GM19324 (cell line): ENCODE results near the gene PIMREG.

ENCODE experiments used
- ATAC-seq: cut with Tn5 transposase; IDR thresholded peaks from one replicate; pipeline ENCODE4 v1.9.1; 2021; ENCODE audit warnings: mild to moderate bottlenecking, moderate library complexity; ENCODE audit not compliant: unreplicated experiment, low FRiP score

Gene PIMREG

DNA sequence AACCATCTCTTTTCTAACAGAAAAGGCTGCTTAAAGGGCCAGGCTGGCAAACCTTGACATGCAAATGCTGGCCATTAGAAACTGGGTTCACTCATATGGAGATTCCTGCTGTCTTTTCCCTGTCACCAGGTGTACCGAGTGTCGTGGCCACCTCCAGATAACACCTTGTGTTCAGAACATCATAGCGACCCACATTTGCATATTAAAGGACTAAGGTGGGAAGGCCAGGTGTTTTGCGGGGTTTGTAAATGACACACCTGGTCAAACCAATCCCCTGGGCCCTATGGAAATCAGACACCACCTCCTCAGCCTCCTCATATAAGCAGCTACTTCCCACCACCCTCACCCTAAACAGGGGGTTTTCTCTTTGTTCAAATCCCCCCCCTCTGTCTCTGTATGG, 6.8 kb upstream of the PIMREG start:
- no peak for ATAC-seq

DNA sequence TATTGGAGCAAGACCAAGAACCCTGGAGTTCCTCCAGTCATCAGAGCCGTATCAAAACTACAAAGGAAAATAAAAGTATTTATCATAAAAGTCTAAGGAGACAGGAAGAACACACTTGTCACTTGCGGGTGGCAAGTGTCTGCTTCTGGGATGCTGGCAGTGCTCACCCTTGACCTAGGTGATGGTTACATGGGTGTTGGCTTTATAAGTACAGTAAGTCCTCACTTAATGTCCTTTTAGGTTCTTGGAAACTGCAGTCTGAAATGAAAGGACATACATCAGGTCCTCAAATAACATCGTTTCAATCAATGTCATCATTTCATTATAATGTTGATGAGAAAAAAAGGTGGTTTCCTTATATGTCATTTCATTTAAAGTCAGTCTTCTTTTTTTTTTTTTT, 6.3 kb upstream of the PIMREG start:
- no peak for ATAC-seq

DNA sequence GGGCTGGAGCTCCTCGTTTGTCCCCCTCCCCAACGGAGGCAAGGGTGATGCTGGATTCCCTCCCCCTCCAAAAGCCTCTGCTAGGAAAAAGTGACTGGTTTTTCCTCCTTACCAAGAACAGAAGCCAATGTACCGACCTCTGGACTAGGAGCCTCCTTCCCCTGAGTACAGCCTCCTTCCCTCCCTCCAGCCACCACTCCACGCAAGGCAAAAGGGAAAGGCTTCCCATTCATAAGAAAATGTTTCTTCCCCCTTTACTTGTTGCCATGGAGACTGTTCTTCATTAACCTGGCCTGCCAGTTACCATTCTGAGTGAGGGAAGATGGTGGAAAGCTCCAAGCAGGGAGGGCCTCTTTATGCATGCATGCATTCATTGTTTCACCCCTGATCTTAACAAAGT, 4.3 kb upstream of the PIMREG start:
- ATAC-seq: no peak

DNA sequence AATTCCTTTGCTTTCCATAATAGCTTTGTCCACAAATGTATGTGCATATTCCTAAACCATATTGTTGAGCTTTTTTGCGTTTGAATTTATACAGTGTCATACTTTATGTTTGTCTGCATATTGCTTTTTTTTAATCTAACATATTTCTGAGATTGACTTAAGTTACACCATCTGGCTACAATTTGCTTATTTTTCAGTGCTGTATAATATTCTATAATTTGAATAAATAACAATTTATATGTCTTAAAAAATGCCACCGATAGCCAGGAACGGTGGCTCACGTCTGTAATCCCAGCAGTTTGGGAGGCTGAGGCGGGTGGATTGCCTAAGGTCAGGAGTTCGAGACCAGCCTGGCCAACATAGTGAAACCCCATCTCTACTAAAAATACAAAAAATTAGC, 1.5 kb upstream of the PIMREG start:
- no peak for ATAC-seq

DNA sequence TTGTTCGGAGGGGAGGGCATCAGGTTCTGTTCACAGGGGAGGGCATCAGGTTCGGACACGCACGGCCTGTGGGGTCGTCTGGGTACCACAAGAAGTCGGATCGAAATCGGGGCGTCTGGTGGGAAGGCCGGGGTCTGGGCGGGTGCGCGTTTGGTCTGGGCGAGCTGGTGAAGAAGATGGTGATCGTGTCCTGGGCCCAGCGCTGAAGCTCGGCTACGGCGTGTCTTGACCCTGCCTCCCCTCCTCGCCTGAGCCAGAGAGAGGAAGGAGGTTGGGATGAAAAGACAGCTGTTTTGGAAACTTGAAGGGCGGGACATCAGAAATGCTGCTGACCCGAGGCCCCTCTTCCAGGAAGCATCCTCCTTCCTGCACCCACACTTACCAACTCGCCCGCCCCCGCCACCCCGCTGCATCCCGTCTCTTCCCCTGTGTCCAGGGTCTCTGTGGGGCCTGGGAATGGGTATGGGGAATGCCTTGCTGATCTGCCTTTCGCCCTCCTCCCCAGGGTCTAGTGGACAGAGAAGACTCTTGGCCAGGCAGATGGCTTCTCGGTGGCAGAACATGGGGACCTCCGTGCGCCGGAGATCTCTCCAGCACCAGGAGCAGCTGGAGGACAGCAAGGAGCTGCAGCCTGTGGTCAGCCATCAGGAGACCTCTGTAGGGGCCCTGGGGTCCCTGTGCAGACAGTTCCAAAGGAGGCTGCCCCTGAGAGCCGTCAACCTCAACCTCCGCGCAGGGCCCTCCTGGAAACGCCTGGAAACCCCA, 498 bp downstream of the PIMREG start:
- ATAC-seq: no peak

DNA sequence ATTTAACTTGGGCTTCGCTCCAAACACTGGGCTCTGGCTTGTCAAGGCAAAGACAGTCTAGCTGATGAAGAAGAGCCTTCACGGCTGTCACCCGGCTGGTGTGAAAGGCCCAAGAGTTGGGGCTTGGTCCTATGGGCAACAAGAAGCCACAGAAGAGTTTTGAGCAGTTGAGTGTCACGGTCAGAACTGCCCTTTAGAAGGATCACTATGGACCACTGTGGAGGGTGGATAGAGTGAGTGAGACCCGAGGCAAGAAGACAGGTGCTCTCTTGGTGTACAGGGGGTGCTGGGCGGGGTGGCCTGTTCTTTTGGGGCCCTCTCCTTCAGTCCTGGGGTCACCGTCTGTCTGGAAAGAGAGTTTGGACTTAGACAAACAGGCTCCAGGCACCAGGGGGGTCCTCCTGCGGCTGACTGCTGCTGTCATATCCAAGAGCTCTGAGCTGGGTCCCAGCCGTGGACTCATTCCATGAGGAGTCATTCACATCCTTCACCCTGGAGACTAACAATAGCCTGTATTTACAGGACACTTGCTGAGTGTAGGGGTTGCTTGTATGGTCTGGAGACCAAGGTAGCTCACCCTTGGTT, 2.4 kb downstream of the PIMREG start:
- no peak for ATAC-seq

DNA sequence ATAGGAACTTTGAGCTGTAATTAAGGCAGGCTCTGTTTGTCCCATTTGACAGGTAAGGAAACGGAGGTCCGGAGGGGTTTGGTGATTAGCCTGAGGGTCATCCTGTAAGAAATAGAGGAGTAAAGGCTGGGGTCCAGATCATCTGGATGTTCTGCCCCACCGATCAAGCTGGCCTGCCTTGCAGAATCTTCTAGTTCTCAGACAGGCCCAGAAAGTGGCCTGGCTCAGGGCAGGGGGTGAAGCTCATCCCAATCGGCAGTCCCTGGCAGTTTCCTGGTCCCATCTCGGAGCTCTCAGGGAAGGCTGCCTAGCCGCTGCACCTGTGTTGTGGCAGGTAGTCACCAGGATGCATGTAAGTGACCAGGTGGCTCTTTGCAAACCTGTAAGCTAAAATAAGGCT, 4.2 kb downstream of the PIMREG start:
- ATAC-seq: no peak

DNA sequence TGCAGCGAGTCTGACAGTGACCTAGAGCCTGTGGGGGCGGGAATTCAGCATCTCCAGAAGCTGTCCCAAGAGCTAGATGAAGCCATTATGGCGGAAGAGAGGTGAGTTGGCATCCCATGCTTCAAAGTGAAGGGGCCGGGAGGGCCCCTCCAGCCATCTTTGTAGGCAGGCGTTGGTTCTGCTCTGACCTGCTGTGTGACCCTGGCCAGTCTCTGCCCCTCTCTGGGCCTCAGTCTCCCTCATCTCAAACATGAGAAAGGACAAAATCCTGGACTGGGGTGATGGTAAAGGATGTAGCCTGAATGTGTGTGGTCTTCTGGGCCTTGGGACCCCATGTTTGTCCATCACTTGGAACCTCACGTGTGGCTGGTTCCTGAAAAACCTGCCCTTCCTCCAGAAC, 5.1 kb downstream of the PIMREG start:
- no peak for ATAC-seq

DNA sequence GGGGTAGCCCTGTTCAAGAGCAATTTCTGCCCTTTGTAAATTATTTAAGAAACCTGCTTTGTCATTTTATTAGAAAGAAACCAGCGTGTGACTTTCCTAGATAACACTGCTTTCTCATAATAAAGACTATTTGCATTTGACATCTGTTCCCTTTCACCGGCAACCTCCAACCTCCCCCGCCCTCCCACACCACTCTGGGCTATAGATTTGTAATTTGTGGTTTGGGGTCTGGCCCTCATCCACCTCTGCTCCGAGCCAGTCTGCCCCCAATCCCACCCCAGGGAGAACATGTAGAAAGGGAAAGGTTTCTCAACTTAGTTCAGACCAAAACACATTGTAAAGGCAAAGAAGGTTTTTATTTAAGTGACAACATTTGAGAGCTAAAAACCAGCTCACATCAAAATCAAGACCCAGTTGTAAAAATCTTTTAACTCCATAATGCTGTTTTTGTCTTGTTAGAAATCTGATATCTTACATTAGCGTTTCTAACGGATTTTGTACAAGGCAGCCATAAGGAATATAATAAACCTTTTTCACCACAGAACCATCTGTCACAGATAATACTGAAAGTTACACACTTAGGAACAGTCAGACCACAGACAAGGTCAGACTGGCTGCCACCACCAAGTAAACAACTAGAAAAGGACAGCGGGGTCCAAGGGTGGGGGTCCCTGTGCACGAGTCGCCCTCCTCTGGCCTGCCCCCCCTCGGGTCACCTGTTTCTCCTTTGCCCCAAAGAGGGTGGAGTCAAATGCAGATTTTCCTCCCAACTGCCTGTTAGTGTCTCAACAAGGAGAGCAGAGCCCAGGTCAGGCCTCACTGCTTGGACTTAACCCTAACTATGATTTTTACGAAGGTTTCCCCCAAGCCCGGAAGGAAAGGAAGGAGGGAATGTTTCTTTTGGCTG, 6.9 kb downstream of the PIMREG start:
- no peak for ATAC-seq

DNA sequence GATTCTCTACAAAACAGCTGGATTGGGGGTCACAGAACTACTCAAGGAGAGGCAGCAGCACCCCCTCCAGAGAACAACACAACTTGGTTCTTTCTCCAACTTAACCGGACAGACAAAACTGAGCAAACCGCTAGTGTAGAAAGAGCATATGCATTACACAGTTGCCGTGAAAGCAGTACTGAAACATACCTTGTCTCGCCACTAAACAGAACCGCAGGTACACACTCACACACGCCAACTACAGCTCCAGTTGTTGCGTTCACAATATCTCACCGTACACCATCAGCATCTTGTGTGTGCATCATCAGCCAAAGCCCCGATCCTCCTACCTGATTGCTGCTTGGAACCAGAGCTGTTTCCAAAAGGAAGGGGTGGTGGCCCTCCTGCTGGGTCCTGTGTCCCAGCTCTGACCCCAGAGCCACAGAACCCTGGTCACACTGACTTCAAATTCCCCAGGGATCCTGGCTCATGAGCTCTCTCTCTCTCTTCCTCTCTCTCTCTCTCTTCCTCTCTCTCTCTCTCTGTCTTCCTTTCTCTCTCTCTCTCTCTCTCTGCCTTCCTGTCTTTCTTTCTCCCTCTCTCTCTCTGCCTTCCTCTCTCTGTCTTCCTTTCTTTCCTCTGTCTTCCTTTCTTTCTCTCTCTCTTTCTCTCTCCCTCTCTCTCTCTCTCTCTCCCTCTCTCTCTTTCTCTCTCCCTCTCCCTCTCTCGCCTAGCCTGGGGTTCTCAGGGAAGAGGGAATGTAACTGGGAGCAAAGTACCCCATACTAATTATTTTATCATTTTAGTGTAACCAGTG, 8.4 kb downstream of the PIMREG start:
- ATAC-seq: no peak

DNA sequence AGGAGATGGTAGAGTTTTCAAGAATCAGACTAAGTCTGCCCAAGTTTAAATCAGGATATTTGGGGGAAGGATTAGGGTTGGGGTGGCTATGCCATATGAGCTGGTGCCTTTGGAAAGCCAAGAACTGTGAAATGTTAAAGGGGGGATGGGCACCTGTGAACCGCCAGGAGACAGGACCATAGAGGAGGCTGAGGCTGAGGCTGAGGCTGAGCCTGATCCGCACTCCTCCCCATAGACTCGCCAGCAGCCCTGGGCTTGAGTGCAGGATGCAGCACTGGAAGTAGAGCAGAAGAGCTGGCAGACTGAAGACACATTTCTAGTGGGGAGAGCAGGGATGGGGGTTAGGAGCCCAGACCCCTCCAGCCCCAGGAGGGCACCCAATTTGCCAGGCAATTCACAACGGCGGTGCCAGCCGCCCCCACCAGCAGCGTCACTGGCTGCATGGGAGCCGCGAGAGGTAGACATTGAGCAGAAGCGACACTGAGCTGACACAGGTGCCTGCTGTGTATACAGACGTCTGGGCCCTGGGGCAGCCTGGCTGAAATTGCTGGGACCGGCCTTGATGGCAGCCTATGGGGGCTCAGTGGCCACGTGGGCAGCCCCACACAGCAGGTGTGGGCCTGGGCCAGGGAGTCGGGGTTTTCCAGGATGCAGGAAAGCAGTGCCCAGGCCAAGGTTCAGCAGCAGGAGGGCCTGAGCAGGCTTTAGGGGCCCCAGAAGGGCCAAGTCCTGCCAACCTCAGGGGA, 9.2 kb downstream of the PIMREG start:
- no peak for ATAC-seq

DNA sequence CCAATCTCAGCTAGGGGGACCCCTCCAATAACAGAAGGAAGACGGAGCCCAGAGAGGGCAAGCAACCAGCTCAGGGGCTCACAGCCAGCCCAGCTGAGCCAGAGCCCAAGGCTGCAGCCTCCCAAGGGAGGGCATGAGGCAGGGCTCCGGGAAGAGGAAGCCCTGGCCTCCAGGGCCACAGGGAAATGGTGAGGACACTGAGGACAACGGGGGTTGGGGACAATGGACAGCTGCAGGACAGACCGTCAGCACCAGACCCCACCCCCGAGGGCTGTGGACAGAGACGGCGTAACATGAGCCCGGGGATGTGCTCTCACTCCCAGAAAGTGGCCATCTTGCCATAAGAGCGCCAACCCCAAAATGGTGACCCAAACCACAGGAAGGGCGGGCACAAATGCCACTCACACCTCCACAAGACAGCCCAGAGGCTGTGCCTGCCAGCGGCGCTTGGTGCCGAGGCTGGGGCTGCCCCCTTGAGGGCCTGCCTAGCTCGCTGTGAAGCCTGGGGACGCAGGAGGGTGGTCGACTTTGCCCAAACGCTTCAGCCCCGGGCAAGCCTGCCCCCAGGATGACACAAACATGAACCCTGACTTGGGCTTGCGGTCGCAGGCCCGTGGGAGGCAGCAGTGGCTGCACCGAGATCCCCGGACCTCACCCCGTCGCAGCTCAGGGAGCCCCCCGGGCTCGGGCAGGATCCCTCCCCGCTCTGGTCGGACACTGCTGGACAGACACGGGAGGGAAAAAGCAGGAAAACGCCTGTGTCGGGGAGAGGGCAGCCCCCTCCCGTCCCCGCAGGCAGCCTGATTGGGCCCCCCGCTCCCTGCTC, 10.5 kb downstream of the PIMREG start:
- no peak for ATAC-seq

DNA sequence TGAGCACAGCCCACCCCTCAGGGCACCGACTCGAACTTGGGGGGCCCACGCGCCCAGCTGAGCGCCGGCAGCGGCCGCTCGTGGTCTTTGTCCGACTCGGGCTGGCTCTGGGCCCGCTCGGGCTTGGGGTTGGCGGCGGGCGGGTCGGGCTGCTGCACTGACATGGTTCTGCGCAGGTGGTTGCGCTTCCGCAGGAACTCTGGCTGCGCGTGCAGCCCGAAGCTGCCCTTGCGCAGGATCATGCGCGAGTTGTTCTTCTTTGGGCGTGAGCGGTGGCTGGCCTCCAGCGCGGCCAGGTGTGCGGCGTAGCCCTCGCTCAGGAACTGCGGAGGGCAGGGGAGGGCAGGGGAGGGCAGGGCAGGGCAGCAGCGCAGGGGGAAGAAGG, 11.1 kb downstream of the PIMREG start:
- ATAC-seq: no peak

DNA sequence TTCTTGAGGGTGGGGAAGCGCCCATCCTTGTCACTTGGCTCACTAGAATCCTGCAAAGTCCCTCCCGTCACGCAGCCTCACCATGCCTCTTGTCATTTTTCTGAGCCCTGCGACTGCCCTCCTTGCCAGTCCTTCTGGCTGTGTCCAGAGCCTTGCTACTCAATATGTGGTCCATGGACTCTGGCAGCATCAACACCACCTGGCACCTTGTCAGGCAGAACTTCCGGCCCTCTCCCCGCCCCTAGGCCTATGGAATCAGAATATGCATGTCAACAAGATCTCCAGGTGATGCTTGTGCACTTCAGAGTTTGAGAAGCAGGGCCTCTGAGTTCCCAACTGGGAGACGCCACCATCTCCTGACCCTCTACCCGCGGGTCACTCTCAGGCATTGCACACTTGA, 12.1 kb downstream of the PIMREG start:
- ATAC-seq: no peak

DNA sequence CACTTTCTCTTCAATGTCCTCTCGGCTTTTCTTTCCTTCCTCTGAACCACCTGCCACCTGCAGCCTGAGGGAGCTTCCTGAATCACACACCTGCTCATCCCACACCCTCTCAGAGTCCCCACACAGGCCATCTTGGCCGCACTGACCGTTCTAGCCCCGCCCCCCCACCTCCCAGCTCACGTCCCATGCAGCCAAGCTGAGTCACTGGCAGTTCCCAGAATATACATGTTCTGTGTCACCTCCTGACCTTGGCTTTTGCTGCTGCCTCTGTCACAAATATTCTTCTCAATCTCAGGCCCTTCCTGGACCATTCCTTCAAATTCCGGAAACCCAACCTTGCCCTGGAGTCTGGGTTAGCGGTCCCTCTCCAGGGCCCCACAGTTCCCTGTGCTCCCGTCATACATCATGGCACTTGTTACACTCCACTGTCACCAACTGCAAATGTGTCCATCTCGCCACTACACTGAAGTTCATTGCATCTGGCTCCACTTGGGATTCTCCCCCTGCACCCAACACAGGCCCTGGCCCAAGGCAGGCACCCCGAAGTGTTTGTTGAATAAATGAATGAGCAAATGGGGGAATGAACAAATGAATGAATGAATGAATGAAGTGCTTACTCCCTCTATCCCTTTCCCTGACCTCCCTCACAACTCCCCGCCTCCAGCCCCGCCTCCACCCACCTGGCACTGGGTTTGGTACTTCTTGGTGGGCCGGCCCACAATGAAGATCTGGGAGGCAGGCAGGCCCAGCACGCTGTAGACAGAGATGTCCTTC, 12.8 kb downstream of the PIMREG start:
- ATAC-seq: no peak

DNA sequence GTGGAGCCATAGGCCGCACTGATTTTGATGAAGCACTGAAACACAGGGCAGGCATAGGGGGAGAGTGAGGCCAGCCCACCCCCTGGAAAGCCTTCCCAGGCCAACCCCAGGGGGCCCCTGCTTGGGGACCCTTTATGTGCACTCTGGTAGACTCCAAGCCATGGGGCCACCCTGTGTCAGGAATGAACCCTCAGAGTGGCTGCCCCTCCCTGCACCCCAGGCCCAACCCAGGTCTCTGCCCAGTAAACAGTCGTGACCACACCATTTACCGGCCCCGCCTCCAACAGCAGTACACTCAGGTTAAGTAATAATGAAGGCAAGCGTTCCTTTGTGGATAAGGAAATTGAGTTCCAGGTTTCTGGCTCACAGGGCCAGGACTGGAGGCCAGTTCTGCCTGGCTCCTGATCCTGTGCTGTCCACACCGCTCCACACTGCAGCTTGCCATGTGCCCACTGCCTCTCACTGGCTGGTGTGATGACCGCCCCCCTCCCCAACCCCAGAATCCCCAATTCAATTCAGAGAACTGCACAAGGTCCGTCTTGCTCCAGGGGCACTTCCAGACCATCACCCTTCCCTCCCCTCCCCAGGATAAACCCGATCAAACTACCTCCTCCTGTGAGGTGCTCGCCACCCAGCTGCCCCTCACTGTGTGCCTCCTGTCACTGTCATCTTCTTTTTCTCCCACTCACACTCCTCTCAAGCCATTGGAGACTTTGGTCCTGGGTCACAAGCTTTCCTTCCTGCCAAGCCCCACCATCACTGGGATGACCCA, 13.6 kb downstream of the PIMREG start:
- ATAC-seq: no peak

DNA sequence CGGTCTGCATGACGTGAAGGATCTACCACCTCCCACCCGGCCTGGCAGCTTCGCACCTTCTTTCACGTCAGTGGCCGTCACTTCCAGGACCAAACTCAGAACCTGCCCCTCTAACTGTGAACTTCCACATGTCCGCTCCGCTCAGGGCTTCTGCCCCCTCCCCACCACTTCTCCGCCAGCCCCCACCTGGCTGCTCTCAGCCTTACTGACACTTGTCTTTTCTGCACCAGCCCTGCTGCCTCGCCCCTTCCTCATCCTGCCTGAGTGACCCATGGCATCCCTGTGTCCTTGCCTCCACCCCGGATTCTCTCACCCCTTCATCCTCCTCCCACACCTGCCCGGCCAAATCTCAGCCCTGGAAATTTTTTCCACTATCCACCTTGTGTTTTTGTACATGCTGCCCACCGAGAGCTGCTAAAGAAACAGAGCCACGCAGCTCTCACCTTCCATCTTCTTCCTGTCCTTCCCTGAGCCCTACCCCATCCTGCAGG, 14.2 kb downstream of the PIMREG start:
- no peak for ATAC-seq
